Neural progenitor cell (in vitro differentiated cells): Measurements from ENCODE around the gene AP3S2. TPM values are rescaled to one million over a fixed set of nuclear protein-coding genes. Genes with fewer than 3 reads are reported as not detected.

ENCODE experiments used
- DNase-seq: peaks from one replicate; pipeline ENCODE4 v3.0.0-alpha.2; 2016; ENCODE audit warnings: low spot score
- H2AFZ ChIP-seq: fragments of 200-600 bp; sonication (generic); replicated peaks from 2 replicates; pipeline ENCODE4 v1.6.1; 2016; ENCODE audit warnings: antibody characterized with exemption
- H3F3A ChIP-seq: fragments of 200-600 bp; sonication (generic); 2 replicates; pipeline ENCODE4 v1.6.1; 2016; ENCODE audit warnings: antibody characterized with exemption, low read depth
- H3K27ac ChIP-seq: fragments of 200-600 bp; sonication (generic); 2 replicates; pipeline ENCODE4 v1.5.1; 2016; ENCODE audit warnings: mild to moderate bottlenecking
- H3K27me3 ChIP-seq: fragments of 200-600 bp; sonication (generic); 2 replicates; pipeline ENCODE4 v1.6.1; 2016; ENCODE audit warnings: mild to moderate bottlenecking, moderate library complexity
- H3K36me3 ChIP-seq: fragments of 200-600 bp; sonication (generic); 2 replicates; pipeline ENCODE4 v1.5.1; 2016
- H3K4me1 ChIP-seq: fragments of 200-600 bp; sonication (generic); 2 replicates; pipeline ENCODE4 v1.6.1; 2016; ENCODE audit warnings: mixed run types
- H3K4me2 ChIP-seq: fragments of 200-600 bp; sonication (generic); 2 replicates; pipeline ENCODE4 v1.6.1; 2016
- H3K4me3 ChIP-seq: fragments of 200-600 bp; sonication (generic); 2 replicates; pipeline ENCODE4 v1.5.1; 2016
- H3K79me2 ChIP-seq: fragments of 200-600 bp; sonication (generic); 2 replicates; pipeline ENCODE4 v1.6.1; 2016; ENCODE audit warnings: low read depth
- H3K9ac ChIP-seq: fragments of 200-600 bp; sonication (generic); 2 replicates; pipeline ENCODE4 v1.6.1; 2016
- H3K9me3 ChIP-seq: fragments of 200-600 bp; sonication (generic); 2 replicates; pipeline ENCODE4 v1.5.1; 2016; ENCODE audit warnings: low read depth
- H4K20me1 ChIP-seq: fragments of 200-600 bp; sonication (generic); 2 replicates; pipeline ENCODE4 v1.6.1; 2016; ENCODE audit warnings: low read depth
- H3K27ac Mint-ChIP-seq: 3 replicates; pipeline ENCODE4 v1.8.0; 2021; ENCODE audit warnings: mixed read lengths
- H3K27me3 Mint-ChIP-seq: 2 replicates; pipeline ENCODE4 v1.8.0; 2022; ENCODE audit warnings: low read depth, mild to moderate bottlenecking, inconsistent platforms, moderate library complexity, mixed read lengths; ENCODE audit not compliant: insufficient read depth
- H3K36me3 Mint-ChIP-seq: 3 replicates; pipeline ENCODE4 v1.8.0; 2021; ENCODE audit warnings: mixed read lengths
- H3K4me1 Mint-ChIP-seq: 3 replicates; pipeline ENCODE4 v1.8.0; 2021; ENCODE audit warnings: mixed read lengths
- H3K4me3 Mint-ChIP-seq: 3 replicates; pipeline ENCODE4 v1.8.0; 2021; ENCODE audit warnings: mild to moderate bottlenecking, moderate library complexity, mixed read lengths
- H3K9me3 Mint-ChIP-seq: 3 replicates; pipeline ENCODE4 v1.8.0; 2020; ENCODE audit warnings: mixed read lengths
- EZH2 ChIP-seq: fragments of 200-600 bp; sonication (generic); IDR thresholded peaks from 2 replicates; pipeline ENCODE4 v1.6.1; 2017; ENCODE audit warnings: antibody characterized with exemption, mild to moderate bottlenecking, moderate library complexity
- EZH2phosphoT487 ChIP-seq: fragments of 200-600 bp; sonication (generic); IDR thresholded peaks from 2 replicates; pipeline ENCODE4 v1.6.1; 2017; ENCODE audit warnings: antibody characterized with exemption
- microRNA-seq: library from miRNA; unstranded; fragments of <30 nt; microRNA quantifications from one replicate; pipeline ENCODE4, GENCODE V29; 2016
- small RNA-seq: library from RNA; depleted of rRNA; stranded (forward); fragments of <200 nt; gene quantifications from one replicate; pipeline ENCODE3, GENCODE V24; 2015
- total RNA-seq: library from RNA; depleted of rRNA; stranded (reverse); fragments of >200 nt; gene quantifications from 2 replicates; pipeline ENCODE4 v1.2.3, GENCODE V29; 2015; ENCODE audit warnings: low replicate concordance
- TF ChIP-seq, protein P1 (sequence below): fragments of 200-600 bp; sonication (generic); IDR thresholded peaks from 2 replicates; pipeline ENCODE4 v1.5.1; 2017; ENCODE audit warnings: antibody characterized with exemption, mild to moderate bottlenecking

The AP3S2 gene
- total RNA-seq, 1 donor from 2014 or later = 75.3 TPM

DNA sequence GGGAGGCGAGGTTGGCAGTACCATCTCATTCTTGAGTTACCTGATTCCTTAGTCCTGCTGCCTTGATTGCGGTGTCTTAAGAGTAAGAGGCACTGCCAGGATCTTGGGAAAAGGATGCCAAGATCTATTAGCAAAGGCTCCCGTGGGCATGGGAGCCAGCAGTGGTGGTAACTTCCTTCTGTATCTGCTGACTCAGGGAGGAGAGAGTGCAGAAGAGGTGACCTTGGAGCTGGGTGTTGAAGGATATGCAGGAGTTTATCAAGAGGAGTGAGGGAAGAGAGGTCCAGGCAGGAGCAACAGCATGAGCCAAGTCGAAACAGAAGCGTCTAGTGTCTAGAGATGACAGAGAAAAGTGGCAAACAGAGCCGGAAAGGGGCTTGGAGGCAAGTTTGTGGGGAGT lies 113.2 kb downstream of the AP3S2 start:
- Mint-ChIP-seq H3K36me3 (no peaks in the 10 kb centered on the region), H3K9me3 (peaks cover 4% of the 10 kb centered on the region), H3K4me3 (no peak overlapping the region), H3K27ac (no peak overlapping the region), H3K27me3 (peaks cover 8% of the 10 kb centered on the region), H3K4me1 (peaks cover 6% of the 10 kb centered on the region)
- DNase-seq = no peak
- H3K27me3 ChIP-seq = peaks cover 33% of the 10 kb centered on the region
- no peak overlapping the region for H3K9ac ChIP-seq
- no peaks in the 10 kb centered on the region for H3K36me3 ChIP-seq
- no peaks in the 10 kb centered on the region for H4K20me1 ChIP-seq
- no peak overlapping the region for H3K4me2 ChIP-seq
- H3K27ac ChIP-seq = no peak overlapping the region
- TF ChIP-seq EZH2phosphoT487 (no peak), EZH2 (no peak)
- TF ChIP-seq, protein P1, sequence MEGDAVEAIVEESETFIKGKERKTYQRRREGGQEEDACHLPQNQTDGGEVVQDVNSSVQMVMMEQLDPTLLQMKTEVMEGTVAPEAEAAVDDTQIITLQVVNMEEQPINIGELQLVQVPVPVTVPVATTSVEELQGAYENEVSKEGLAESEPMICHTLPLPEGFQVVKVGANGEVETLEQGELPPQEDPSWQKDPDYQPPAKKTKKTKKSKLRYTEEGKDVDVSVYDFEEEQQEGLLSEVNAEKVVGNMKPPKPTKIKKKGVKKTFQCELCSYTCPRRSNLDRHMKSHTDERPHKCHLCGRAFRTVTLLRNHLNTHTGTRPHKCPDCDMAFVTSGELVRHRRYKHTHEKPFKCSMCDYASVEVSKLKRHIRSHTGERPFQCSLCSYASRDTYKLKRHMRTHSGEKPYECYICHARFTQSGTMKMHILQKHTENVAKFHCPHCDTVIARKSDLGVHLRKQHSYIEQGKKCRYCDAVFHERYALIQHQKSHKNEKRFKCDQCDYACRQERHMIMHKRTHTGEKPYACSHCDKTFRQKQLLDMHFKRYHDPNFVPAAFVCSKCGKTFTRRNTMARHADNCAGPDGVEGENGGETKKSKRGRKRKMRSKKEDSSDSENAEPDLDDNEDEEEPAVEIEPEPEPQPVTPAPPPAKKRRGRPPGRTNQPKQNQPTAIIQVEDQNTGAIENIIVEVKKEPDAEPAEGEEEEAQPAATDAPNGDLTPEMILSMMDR = no peak
- no peak overlapping the region for H2AFZ ChIP-seq
- H3K4me1 ChIP-seq = no peaks in the 10 kb centered on the region
- H3K79me2 ChIP-seq = no peaks in the 10 kb centered on the region
- no peaks in the 10 kb centered on the region for H3F3A ChIP-seq
- no peaks in the 10 kb centered on the region for H3K9me3 ChIP-seq
- H3K4me3 ChIP-seq = no peak overlapping the region

Small RNA genes within 50 kb of the gene (microRNA-seq; reads per million reads assigned to microRNA genes)
- gene MIR5009 (not detected), gene MIR5094 (not detected)

Small RNA genes within 50 kb of the gene (small RNA-seq; reads per million reads assigned to genes)
- gene MIR5009 = not detected
- 0.11 reads per million for gene MIR5094
- gene RNU6-1111P = not detected
- gene RNU7-111P = not detected

Other genes with a start within 250 kb of the AP3S2 start
- 4.3 and 15.7 TPM in 2 replicates for gene KIF7, start 238.5 kb downstream of the AP3S2 start, total RNA-seq
- 0.07 and 0.15 TPM in 2 replicates for gene PLIN1, start 214.6 kb downstream of the AP3S2 start, total RNA-seq
- 4.5 and 5.2 TPM in 2 replicates for gene PEX11A, start 203.2 kb downstream of the AP3S2 start, total RNA-seq
- gene WDR93, start 203.2 kb downstream of the AP3S2 start, total RNA-seq = 0.51 and 0.62 TPM in 2 replicates
- 0.31 TPM in 1 of 2 replicates, not detected in the other for gene MESP1, start 142.7 kb downstream of the AP3S2 start, total RNA-seq
- gene MESP2, start 117.7 kb downstream of the AP3S2 start, total RNA-seq = 0.19 TPM in 1 of 2 replicates, not detected in the other
- 2.7 and 4.7 TPM in 2 replicates for gene ANPEP, start 79.1 kb downstream of the AP3S2 start, total RNA-seq
- gene ARPIN, start 19.0 kb upstream of the AP3S2 start, total RNA-seq = 5.9 and 10.4 TPM in 2 replicates
- gene ZNF710, start 107.3 kb upstream of the AP3S2 start, total RNA-seq = 14.9 and 29.6 TPM in 2 replicates
- gene IDH2, start 208.5 kb upstream of the AP3S2 start, total RNA-seq = 93.1 and 134 TPM in 2 replicates